Testis (tissue), 5 donors: ENCODE data around the gene CCDC124. TPM values are rescaled to one million over a fixed set of nuclear protein-coding genes. Genes with fewer than 3 reads are reported as not detected.
"Not testable (repeated sequence)": the region's sequence is repeated elsewhere in the genome, so short reads cannot be mapped to it uniquely, and the experiment has no call there.

Experiments used
- DNase-seq: peaks from one replicate; pipeline ENCODE4 v3.0.0-alpha.2; 2019
- H3K27ac ChIP-seq, 2 donors: fragments of 200-600 bp; sonication (generic); one replicate each; pipeline ENCODE4 v1.5.1; 2019
- H3K27me3 ChIP-seq: fragments of 200-600 bp; sonication (generic); one replicate; pipeline ENCODE4 v1.5.1; 2019
- H3K36me3 ChIP-seq: fragments of 200-600 bp; sonication (generic); one replicate; pipeline ENCODE4 v1.5.1; 2017; ENCODE audit warnings: low read depth; ENCODE audit errors: missing control alignments
- H3K4me1 ChIP-seq: fragments of 200-600 bp; sonication (generic); one replicate; pipeline ENCODE4 v1.5.1; 2019
- H3K4me3 ChIP-seq, 2 donors: fragments of 200-600 bp; sonication (generic); one replicate each; pipeline ENCODE4 v1.5.1; 2017 to 2019
- H3K9me3 ChIP-seq: fragments of 200-600 bp; sonication (generic); one replicate; pipeline ENCODE4 v1.5.1; 2017
- POLR2A ChIP-seq: fragments of 450-650 bp; IDR thresholded peaks from one replicate; pipeline ENCODE4 v1.6.1; 2017; ENCODE audit warnings: antibody characterized with exemption, mild to moderate bottlenecking, moderate library complexity
- WGBS, 2 donors: methylation state at CpG; one replicate each; pipeline ENCODE4 v1.1.5; 2018; 5-methylcytosine and 5-hydroxymethylcytosine counted together
- intact Hi-C: fragments of 100-400 bp; cut with DNase I; formaldehyde crosslinking; loops from one replicate; pipeline ENCODE4 v1.15.1; 2023; ENCODE audit warnings: low total_unique reads
- long read RNA-seq, 2 donors: transcript quantifications; one replicate each; lab custom pipeline, GENCODE V29; 2026
- polyA plus RNA-seq: library from polyadenylated mRNA; stranded (reverse); fragments of 350-450 nt; fragmentation: Illumina TruSeq; extraction: RNeasy Lipid Tissue Mini Kit (QIAGEN cat#74804); gene quantifications from one replicate; pipeline ENCODE4 v1.2.3, GENCODE V29; 2014; ENCODE audit warnings: low read depth, low replicate concordance; ENCODE audit not compliant: insufficient read depth
- total RNA-seq, 2 donors: library from RNA; depleted of rRNA; stranded (reverse); fragments of >200 nt; gene quantifications; one replicate each; pipeline ENCODE4 v1.2.3, GENCODE V29; 2016
- TF ChIP-seq, protein P1 (sequence below), 3 experiments: fragments of 450-650 bp in 2 of 3; fragments of 200-600 bp in 1 of 3; sonication (generic) in 1 of 3; IDR thresholded peaks; one replicate each; pipeline ENCODE4 v1.5.1; 2016 to 2019; ENCODE audit warnings: antibody characterized with exemption in 3 of 3, mild to moderate bottlenecking in 2 of 3, moderate library complexity in 1 of 3

CCDC124 gene
- 10 to 100 TPM; 51.5 to 69.5 TPM for total RNA-seq
- polyA plus RNA-seq: 75.0 TPM
- long read RNA-seq, donor 1, transcript CCDC124-201 (5 exons, 938 nt): major isoform, 38 of 78 reads
- long read RNA-seq, donor 1, partial matches to known transcripts: 34 of 78 reads
- long read RNA-seq, donor 1, other reads (novel, unspliced or antisense): 5 of 78 reads
- long read RNA-seq, donor 2, transcript CCDC124-201 (5 exons, 938 nt): major isoform, 18 of 30 reads
- long read RNA-seq, donor 2, partial matches to known transcripts: 11 of 30 reads
- long read RNA-seq, donor 2, other reads (novel, unspliced or antisense): 0 of 30 reads

GRCh38 chr19:17932485-17933338 lies at the start of gene CCDC124:
Gene CCDC124 (plus strand): TSS chr19:17933015. CDS start chr19:17936421, 3,406 bp downstream.
- TF ChIP-seq, protein P1, sequence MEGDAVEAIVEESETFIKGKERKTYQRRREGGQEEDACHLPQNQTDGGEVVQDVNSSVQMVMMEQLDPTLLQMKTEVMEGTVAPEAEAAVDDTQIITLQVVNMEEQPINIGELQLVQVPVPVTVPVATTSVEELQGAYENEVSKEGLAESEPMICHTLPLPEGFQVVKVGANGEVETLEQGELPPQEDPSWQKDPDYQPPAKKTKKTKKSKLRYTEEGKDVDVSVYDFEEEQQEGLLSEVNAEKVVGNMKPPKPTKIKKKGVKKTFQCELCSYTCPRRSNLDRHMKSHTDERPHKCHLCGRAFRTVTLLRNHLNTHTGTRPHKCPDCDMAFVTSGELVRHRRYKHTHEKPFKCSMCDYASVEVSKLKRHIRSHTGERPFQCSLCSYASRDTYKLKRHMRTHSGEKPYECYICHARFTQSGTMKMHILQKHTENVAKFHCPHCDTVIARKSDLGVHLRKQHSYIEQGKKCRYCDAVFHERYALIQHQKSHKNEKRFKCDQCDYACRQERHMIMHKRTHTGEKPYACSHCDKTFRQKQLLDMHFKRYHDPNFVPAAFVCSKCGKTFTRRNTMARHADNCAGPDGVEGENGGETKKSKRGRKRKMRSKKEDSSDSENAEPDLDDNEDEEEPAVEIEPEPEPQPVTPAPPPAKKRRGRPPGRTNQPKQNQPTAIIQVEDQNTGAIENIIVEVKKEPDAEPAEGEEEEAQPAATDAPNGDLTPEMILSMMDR (IDR thresholded peaks at IDR 0.05): peak; percentile 73 to 86 (median 79)
- TF ChIP-seq POLR2A: peak; percentile 25
- no peaks in the 10 kb centered on the region for H3K36me3 ChIP-seq
- no peaks in the 10 kb centered on the region for H3K9me3 ChIP-seq
- intact Hi-C loops: no loop called here
- WGBS, 2 donors: 0% methylated on average over 48 to 61 of the region's 64 CpGs
- H3K4me1 ChIP-seq: peaks cover 17% of the 10 kb centered on the region
- DNase-seq: peak; percentile 93
- no peaks in the 10 kb centered on the region for H3K27me3 ChIP-seq
- H3K27ac ChIP-seq: peak within 1 kb of the TSS; percentile 91 to 96
- peak within 1 kb of the TSS; percentile 72 to 79 for H3K4me3 ChIP-seq

- Histone ChIP-seq H3K27ac (no peak overlapping the region), H3K9me3 (no peaks in the 10 kb centered on the region), H3K4me3 (peak overlapping the region; percentile 12 to 36), H3K4me1 (no peaks in the 10 kb centered on the region), H3K36me3 (no peaks in the 10 kb centered on the region), H3K27me3 (no peaks in the 10 kb centered on the region)
- intact Hi-C loops: no loop called here
- no peak for DNase-seq
- no peak for TF ChIP-seq POLR2A
- TF ChIP-seq, protein P1 (IDR thresholded peaks at IDR 0.05): no peak
- 63 to 67% methylated on average over 8 to 33 of the region's 33 CpGs for WGBS, 2 donors
Measured at GRCh38 chr19:17883627-17884410, 49.0 kb upstream of the CCDC124 start.

GRCh38 chr19:17886515-17886914 lies 46.3 kb upstream of the CCDC124 start:
- 71 to 79% methylated on average over 7 of the region's 7 CpGs for WGBS, 2 donors
- no peak for TF ChIP-seq POLR2A
- TF ChIP-seq, protein P1 (IDR thresholded peaks at IDR 0.05): no peak
- H3K4me1 ChIP-seq: no peaks in the 10 kb centered on the region
- no peaks in the 10 kb centered on the region for H3K9me3 ChIP-seq
- H3K36me3 ChIP-seq: no peaks in the 10 kb centered on the region
- H3K27me3 ChIP-seq: no peaks in the 10 kb centered on the region
- H3K4me3 ChIP-seq: no peak overlapping the region
- intact Hi-C loops: no loop called here
- no peak for DNase-seq
- no peak overlapping the region for H3K27ac ChIP-seq

DNA sequence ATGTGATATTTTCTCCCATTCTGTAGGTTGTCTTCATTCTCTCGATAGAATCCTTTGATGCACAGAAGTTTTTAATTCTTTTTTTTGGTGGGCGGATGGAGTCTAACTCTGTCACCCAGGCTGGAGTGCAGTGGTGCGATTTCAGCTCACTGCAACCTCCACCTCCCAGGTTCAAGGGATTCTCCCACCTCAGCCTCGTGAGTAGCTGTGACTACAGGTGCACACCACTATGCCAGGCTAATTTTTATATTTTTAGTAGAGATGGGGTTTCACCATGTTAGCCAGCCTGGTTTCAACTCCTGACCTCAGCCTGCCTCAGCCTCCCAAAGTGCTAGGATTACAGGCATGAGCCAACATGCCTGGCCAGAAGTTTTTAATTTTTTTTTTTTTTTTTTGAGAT lies 45.6 kb upstream of the CCDC124 start:
- H3K4me1 ChIP-seq, H3K27ac ChIP-seq, H3K36me3 ChIP-seq, H3K27me3 ChIP-seq, intact Hi-C loops, H3K4me3 ChIP-seq, H3K9me3 ChIP-seq, DNase-seq: not testable (repeated sequence)
- 83 to 89% methylated on average over 4 of the region's 4 CpGs for WGBS, 2 donors

- no peaks in the 10 kb centered on the region for H3K9me3 ChIP-seq
- H3K4me1 ChIP-seq: no peaks in the 10 kb centered on the region
- WGBS, 2 donors: 64 to 73% methylated on average over 7 of the region's 7 CpGs
- DNase-seq: no peak
- no peak for TF ChIP-seq POLR2A
- TF ChIP-seq, protein P1 (IDR thresholded peaks at IDR 0.05): no peak
- H3K27ac ChIP-seq: no peak overlapping the region
- intact Hi-C loops: no loop called here
- no peaks in the 10 kb centered on the region for H3K27me3 ChIP-seq
- H3K4me3 ChIP-seq: no peak overlapping the region
- no peaks in the 10 kb centered on the region for H3K36me3 ChIP-seq
Measured at GRCh38 chr19:17888260-17888659, 44.6 kb upstream of the CCDC124 start.
